Liver (tissue), 3 donors: ENCODE data around the gene RAG1.

Source experiments
- ATF3 ChIP-seq: IDR thresholded peaks from 2 replicates; pipeline ENCODE4 v1.6.1; 2016; ENCODE audit warnings: antibody characterized with exemption
- GABPA ChIP-seq, 2 donors: IDR thresholded peaks in 1 of 2; conservative IDR thresholded peaks in 1 of 2; 2 replicates each; pipeline ENCODE4 v1.6.1; 2016; ENCODE audit warnings: antibody characterized with exemption in 2 of 2, mild to moderate bottlenecking in 1 of 2, moderate library complexity in 1 of 2
- MAX ChIP-seq: IDR thresholded peaks from 2 replicates; pipeline ENCODE4 v1.6.1; 2016; ENCODE audit warnings: antibody characterized with exemption
- RAD21 ChIP-seq, 2 donors: IDR thresholded peaks; 2 replicates each; pipeline ENCODE4 v1.6.1; 2016; ENCODE audit warnings: antibody characterized with exemption in 2 of 2, mild to moderate bottlenecking in 2 of 2
- RXRA ChIP-seq, 2 donors: IDR thresholded peaks; 2 replicates each; pipeline ENCODE4 v1.6.1; 2017 to 2018; ENCODE audit warnings: antibody characterized with exemption in 2 of 2, mild to moderate bottlenecking in 1 of 2
- SP1 ChIP-seq: IDR thresholded peaks from 2 replicates; pipeline ENCODE4 v1.6.1; 2018; ENCODE audit warnings: antibody characterized with exemption, mild to moderate bottlenecking
- TAF1 ChIP-seq: conservative IDR thresholded peaks from 2 replicates; pipeline ENCODE4 v1.6.1; 2016; ENCODE audit warnings: antibody characterized with exemption, mild to moderate bottlenecking
- ZBTB33 ChIP-seq: IDR thresholded peaks from 2 replicates; pipeline ENCODE4 v1.6.1; 2016; ENCODE audit warnings: antibody characterized with exemption
- TF ChIP-seq, protein P1 (sequence below): fragments of 150-350 bp; IDR thresholded peaks from 2 replicates; pipeline ENCODE4 v1.5.1; 2017; ENCODE audit warnings: improper control_type of control experiment, low read depth, low read length; ENCODE audit not compliant: missing input control
- donor health status: healthy.
- donor health status: healthy.

DNA sequence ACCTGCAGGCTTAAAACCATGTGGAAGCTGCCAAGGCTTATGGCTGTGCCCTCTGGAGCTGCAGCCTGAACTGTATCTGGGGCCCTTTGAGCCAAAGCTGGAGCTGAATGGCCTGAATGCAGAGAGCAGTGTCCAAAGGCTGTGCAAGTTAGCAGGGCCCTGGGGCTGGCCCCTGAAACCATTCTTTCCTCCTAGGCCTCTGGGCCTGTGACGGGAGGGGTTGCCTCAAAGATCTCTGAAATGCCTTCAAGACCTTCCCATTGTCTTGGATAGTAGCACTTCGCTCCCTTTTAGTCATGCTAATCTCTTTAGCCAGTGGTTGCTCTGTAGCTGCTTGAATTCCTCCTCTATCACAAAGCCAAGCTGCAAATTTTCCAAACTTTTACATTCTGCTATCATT is 13.7 kb downstream of the RAG1 start:
- TF ChIP-seq RXRA (IDR thresholded peaks at IDR 0.05) (no peak), SP1 (no peak), ATF3 (no peak), MAX (no peak), ZBTB33 (no peak), GABPA (IDR thresholded peaks at IDR 0.05 in 1 of 2, conservative IDR thresholded peaks at IDR 0.05 in 1 of 2) (no peak), TAF1 (no peak), RAD21 (IDR thresholded peaks at IDR 0.05) (no peak)
- TF ChIP-seq, protein P1, sequence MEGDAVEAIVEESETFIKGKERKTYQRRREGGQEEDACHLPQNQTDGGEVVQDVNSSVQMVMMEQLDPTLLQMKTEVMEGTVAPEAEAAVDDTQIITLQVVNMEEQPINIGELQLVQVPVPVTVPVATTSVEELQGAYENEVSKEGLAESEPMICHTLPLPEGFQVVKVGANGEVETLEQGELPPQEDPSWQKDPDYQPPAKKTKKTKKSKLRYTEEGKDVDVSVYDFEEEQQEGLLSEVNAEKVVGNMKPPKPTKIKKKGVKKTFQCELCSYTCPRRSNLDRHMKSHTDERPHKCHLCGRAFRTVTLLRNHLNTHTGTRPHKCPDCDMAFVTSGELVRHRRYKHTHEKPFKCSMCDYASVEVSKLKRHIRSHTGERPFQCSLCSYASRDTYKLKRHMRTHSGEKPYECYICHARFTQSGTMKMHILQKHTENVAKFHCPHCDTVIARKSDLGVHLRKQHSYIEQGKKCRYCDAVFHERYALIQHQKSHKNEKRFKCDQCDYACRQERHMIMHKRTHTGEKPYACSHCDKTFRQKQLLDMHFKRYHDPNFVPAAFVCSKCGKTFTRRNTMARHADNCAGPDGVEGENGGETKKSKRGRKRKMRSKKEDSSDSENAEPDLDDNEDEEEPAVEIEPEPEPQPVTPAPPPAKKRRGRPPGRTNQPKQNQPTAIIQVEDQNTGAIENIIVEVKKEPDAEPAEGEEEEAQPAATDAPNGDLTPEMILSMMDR: no peak
